HuH-7 (cell line): ENCODE data around the gene GNB1.
A peak's percentile ranks its signal among the peaks of the same experiment; 100 is the strongest.

Source experiments
- DNase-seq: peaks from one replicate; pipeline ENCODE4 v3.0.0; 2011; ENCODE audit warnings: low spot score

The GNB1 gene

DNA sequence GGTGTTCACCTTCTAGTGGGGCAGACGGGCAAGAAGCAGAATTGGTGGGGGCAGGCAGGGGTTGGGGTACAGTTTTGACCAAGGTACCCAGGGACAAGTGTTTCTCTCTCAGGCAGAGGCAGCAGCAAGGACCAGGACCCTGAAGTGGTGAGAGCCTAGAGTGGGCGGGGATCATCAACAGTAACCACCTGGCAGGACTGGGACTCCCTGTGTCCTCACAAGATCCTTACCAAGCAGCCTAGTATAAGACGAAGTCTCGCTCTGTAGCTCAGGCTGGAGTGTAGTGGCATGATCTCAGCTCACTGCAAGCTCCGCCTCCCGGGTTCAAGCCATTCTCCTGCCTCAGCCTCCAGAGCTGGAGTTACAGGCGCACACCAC, 109.4 kb downstream of the GNB1 start:
- DNase-seq: no peak

GRCh38 chr1:1780598-1781525, 110.0 kb downstream of the GNB1 start:
- no peak for DNase-seq

GRCh38 chr1:1779691-1780597, 110.9 kb downstream of the GNB1 start:
- no peak for DNase-seq

DNA sequence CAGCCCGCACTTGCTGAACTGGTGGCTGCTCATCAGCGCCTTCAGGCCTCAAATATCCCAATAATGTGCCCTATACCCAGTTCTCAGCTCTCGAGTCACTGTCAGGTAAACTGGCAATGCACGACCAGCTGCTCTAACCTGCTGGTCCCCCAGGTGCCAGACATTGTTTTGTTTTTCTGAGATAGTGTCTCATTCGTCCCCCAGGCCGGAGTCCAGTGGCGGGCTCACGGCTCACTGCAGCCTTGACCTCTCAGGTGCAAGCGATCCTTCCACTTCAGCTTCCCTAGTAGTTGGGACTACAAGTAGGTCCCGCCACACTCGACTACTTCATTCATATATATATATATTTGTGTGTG, 111.6 kb downstream of the GNB1 start:
- DNase-seq: no peak

- peak; percentile 77 for DNase-seq
Measured at GRCh38 chr1:1778663-1779319, 112.1 kb downstream of the GNB1 start.

DNA sequence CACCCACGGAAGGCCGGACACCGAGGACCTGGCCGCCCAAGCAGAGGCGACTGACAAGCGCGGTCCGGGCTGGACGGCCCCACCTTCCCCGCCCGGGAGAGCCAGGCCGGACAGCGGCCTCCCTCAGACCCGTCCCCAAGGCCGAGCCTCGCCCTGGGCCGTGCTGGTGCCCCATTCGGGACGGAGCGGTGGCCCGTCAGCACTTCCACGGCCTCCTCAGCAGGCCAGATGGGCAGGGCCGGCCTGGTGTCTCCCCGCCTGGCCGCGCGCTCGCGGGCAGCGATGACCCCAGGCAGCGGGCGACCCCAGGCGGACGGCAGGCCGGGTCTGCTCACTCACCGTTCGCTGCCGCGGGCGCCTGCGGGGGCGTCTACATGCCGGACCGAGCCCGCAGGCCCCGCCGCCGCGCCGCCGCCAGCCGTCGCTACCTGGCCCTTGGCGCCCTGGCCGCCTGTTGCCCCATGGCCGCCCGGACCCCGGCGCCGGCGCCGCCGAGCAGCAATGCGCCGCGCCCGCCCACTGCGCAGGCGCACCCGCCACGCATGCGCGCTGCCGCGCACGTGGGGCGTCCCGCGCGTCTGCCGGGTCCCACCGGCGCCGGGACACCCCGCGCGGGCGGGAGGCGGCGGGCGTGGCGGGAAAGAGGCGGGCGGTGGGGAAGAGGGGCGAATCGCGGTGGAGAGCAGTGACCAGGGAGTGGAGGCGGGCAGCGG, 112.8 kb downstream of the GNB1 start, which contains the start of gene NADK:
TSS of gene NADK (minus strand) at position 521 of the 713 bp plus-strand sequence. CDS start 13,064 bp downstream, outside the sequence.
- DNase-seq: peak; percentile 83

GRCh38 chr1:1777583-1777899, 113.3 kb downstream of the GNB1 start:
- DNase-seq: no peak

DNA sequence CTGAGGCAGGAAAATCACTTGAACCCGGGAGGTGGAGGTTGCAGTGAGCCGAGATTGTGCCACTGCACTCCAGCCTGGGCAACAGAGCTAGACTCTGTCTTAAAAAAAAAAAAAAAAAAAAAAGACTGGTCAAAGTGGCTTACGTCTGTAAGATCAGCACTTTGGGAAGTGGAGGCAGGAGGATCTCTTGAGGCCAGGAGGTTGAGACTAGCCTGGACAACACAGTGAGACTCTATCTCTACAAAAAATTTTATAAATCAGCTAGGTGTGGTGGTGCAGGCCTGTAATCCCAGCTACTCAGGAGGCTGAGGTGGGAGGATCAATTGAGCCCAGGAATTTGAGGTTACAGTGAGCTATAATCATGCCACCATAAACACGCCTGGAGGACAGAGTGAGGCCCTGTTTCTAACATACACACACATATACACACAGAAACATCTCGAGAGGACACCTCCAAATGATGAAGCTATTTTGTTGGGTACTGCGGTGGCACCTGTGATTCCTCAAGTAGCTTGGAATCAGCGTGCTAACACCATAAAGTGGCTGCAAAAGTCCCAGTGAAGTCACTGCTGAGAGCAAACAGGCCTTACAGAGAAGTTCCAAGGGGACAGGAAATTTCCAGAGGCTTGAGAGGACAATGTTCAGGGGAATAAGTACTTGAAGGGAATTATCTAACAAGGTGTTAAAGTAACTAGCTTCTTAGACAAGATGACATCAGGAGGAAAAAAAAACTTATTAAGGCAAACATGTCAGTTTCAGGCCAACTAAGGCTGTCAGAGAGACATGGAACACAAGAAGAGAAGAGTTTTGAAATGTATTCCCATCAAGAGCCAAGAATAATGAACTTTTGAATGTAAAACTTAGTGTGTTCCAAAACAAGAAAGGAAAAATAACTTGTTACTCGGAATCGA, 114.0 kb downstream of the GNB1 start:
- no peak for DNase-seq

GRCh38 chr1:1775327-1776226, 115.3 kb downstream of the GNB1 start:
- no peak for DNase-seq

DNA sequence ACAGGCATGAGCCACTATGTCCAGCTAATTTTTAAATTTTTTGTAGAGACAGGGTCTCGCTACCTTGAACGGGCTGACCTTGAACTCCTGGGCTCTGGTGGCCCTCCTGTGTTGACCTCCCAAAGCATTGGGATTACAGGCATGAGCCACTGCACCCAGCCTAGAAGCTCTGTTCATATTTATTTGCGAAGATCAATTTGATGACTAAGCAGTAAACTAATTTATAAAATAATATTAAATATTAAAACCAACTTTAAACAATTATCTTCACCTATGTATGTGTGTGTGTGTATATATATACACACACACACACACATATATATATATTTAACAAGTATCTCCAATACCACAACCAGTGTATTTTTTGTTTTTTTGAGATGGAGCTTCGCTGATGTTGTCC, 117.0 kb downstream of the GNB1 start:
- DNase-seq: no peak

DNA sequence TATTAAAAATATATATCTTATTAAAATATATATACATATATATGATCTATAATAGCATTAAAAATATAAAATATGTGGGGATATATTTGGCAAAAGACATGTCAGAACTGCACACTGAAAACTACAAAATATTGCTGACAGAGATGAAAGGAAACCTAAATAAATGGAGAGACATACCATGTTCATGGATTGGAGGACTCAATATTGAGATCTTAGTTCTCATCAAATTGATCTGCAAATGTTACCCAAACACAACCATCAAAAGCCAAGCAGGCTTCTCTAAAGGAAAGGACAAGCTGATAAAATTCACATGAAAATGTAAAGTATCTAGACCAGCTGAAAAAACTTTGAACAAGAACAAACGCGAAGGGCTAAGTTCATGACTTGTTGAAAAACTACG, 119.8 kb downstream of the GNB1 start:
- no peak for DNase-seq

GRCh38 chr1:1770102-1770501, 120.8 kb downstream of the GNB1 start:
- no peak for DNase-seq

DNA sequence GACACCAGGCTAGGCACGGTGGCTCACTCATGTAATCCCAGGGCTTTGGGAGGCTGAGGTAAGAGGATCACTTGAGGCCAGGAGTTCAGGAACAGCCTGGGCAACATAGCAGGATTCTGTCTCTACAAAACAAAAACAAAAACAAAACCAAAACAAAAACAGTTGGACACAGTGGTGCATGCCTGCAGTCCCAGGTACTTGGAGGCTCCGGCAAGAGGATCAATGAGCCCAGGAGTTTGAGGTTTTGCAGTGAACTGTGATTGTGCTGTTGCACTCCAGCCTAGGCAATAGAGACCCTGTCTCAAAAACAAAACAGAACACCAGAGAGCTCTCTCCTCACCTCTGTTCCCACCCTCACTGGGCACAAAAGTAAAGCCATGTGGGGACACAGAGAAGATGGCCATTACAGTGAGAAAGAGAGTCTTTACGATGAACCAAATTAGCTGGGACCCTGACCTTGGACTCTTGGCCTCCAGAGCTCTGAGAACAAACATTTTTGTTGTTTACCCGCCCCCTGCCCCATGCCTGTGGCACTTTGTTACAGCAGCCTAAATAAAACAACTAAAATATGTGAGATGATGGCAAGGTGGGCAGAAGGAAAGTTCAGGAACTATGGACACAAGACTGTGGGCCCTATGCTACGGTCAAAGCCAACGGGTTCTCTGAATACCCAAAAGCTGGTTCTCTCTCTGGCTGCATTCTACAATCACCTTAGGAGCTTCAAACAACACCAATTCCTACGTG, 122.5 kb downstream of the GNB1 start:
- DNase-seq: no peak

DNA sequence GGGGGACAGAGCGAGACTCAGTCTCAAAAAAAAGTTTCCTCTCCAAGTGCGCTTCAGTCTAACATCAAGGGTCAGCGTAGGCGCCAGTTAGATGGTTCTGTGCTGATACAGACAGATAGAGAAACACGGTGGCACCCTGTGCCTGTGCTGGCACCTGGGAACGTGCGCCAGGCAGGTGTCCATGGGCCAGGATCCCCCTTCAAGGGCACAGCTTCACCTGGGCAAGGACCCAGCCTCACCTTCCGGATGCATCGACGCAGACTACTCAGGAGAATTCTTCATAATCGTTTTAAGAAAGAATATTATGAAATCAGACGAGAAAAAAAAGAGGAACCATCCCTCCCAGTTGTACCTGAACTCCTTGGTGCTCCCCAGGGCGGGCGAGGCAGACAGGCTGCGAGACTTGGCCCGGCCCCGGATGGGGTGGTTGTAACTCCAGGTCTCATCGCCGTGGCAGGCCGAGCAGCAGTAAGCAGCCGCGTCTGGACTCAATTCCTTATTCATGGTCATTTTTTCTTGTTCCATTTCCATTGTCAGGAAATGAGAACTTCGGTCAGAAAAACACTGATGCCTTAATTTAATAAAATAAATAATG, 125.9 kb downstream of the GNB1 start:
- no peak for DNase-seq

DNA sequence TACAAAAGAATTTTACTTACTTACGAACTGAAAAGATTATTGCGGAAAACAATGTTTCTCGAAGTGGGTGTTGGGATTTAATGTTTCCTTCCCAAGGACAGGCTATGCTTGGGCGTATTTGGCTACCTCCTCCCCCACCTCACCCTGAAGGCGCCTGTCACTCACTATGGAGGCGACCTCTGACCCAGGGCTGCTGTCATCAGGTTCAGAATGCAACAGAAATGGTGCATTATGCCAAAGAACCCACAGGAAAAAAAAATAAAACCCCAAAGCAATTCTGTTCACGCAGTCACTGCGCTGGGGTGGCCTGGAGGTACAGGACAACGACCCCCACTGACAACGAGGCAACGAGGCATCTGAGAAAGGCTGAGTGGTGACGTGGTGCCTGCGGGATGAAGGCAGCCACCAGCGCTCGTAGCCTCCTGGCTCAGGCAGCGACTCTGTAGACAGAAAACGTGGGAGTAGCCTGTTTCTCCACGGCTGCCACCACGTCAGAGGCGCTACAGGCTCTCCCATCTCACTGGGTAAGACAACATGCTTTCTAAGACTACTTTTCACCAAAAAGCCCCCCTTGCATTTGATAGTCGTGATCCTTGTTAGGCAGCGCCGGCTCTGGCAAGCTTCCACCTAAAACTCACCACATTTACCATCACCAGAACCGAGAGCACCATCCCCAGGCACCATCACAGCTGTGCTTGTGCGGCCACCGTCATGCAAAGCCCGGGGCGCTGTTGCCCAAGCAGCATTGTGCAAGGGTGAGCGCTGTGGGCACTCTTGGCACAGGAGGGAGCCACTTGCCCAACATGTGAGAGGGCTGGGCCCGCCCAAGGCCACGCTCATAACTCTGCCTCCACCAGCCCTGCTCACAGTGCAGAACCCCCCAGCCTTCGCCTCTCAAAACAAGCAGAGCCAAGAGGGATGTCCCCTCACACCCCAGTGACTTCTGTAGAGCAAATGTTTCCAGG, 126.9 kb downstream of the GNB1 start:
- DNase-seq: no peak

DNA sequence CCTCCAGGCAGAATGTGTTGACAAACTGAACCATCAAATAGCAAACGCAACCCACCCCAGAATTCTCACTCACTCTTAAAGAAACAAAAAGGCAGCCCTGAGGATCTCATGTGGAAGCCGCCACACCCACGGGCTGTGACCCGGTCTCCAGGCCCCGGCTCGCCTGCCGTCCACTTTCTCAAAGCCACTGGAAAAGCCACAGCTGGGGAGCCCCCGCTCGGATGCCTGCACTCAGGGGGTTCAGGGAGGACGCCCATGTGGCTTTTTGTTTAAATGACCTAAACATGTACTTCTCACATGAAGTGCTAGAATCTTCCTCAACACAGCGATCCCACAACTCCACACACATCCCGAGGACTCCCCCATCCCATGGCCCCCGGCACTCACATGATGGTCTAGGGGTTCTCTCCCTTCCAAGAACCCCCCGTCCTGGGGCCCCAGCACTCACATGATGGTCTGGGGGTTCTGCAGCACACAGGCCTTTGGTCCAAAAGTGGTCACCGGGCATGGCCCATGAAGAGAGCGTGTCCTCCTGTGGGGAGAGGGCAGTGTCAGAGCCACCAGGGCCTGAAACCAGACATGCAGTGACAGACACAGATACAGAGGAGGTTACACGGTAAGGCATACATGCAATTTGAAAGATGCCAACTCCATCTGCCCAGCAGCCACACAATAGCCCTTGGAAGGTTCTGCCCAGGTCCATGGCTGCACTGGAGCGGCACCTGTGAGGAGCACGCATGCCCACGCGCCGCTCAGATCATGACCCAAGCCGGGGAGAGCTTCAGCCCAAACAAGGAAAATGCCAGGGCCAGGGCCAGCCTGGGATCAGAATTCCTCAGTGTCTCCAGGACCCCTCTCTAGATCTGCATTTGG, 129.1 kb downstream of the GNB1 start:
- no peak for DNase-seq
